ENCODE measurements around the gene PARPBP.

- TF ChIP-seq POLR2A (IDR thresholded peaks at IDR 0.05; ENCODE audit: low read length) (no peak), GATA1 (IDR thresholded peaks at IDR 0.05; ENCODE audit: low read depth, low read length) (no peak)
Measured at GRCh38 chr12:102120886-102121285, 903 bp downstream of the PARPBP start.
